NCI-H524 treated with DMSO at 0.1 percent for 48 hours (cell line): ENCODE measurements around the gene LRRN4CL.
"Not testable (repeated sequence)": the region's sequence is repeated elsewhere in the genome, so short reads cannot be mapped to it uniquely, and the experiment has no call there.

Source experiments
- DNase-seq: peaks from one replicate; lab custom pipeline; 2025; lab: John Stamatoyannopoulos, UW

Gene LRRN4CL

DNA sequence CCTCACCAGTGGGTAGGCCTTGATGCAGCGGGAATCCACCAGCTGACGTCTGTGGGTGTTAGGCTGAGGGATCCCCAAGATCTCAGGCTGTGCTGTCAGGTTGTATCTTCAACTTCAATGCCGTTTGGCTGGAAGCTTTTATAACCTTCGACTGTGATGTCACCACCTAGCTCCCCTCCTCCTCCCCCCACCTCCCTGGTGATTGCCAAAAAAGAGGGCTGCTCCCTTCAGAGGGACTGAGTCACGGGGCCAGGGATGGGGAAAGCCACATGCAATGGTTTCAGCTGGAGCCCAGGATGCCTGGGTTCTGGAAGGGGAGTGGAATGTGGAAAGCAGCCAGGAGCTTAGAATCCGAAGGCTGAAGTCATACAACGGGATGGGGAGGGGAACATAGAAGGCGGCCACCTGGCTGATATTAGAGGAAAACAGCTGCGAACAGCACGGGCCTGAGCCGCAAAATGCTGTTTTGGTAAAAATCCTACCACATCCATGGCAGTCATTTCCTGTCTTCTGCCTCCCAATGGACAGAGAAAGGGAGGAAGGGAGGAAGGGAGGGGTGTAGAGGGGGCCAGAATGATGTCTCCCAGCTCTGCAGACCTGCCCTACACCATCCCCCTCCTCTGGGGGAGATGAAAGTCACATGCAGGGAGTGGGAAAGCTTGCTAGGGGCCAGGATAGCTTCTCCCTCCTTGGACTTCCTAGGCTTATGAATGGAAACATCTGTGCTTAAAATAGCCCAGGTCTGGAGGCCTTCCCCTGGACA lies at the start of gene LRRN4CL:
TSS of gene LRRN4CL (minus strand) at position 110 of the 763 bp plus-strand sequence. CDS start 1,022 bp downstream, outside the sequence.
- DNase-seq: no peak

DNA sequence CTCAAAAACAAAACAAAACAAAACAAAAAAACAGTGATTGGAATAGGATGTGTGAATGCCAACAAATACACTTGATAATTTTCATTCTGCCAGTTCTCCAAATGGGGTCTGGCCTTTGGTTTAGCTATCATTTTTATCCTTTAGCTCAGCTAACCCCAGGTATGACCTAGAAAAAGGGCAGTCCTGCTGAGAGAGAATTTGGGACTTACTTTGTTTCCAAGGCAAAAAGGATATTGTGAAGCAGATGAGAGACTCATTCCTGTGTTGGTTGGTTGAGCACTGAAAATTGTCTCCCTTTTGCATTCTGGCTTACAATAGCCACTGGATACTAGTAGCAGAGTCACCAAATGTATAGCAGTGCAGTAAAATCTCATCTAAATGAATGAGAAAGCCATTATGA lies 47.9 kb upstream of the LRRN4CL start:
- DNase-seq: no peak

DNA sequence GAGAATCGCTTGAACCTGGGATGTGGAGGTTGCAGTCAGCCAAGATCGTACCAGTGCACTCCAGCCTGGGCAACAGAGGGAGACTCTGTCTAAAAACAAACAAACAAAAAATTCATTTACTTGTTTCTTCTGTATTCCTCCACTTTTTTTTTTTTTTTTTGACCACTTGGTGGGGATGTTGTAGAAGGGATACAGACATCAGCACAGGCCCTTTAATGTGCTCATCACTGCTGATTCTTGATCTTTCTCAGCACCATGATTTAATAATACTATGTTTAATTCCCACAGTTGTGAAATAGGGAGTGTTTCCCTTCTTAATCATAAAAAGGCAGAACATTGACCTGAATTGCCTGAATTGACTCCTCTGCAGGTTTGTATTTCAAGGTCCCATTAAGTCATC lies 43.5 kb upstream of the LRRN4CL start:
- no peak for DNase-seq

DNA sequence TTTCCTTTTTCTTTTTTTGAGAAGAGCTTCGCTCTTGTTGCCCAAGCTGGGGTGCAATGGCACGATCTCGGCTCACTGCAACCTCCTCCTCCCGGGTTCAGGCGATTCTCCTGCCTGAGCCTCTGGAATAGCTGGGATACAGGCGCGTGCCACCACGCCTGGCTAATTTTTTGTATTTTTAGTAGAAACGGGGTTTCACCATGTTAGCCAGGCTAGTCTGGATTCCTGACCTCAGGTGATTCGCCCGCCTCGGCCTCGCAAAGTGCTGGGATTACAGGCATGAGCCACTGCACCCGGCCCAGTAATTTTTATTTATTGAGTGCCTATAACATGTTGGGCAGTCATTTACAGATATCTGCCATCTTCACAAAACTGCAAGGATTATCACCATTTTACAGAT lies 40.7 kb upstream of the LRRN4CL start:
- not testable (repeated sequence) for DNase-seq

DNA sequence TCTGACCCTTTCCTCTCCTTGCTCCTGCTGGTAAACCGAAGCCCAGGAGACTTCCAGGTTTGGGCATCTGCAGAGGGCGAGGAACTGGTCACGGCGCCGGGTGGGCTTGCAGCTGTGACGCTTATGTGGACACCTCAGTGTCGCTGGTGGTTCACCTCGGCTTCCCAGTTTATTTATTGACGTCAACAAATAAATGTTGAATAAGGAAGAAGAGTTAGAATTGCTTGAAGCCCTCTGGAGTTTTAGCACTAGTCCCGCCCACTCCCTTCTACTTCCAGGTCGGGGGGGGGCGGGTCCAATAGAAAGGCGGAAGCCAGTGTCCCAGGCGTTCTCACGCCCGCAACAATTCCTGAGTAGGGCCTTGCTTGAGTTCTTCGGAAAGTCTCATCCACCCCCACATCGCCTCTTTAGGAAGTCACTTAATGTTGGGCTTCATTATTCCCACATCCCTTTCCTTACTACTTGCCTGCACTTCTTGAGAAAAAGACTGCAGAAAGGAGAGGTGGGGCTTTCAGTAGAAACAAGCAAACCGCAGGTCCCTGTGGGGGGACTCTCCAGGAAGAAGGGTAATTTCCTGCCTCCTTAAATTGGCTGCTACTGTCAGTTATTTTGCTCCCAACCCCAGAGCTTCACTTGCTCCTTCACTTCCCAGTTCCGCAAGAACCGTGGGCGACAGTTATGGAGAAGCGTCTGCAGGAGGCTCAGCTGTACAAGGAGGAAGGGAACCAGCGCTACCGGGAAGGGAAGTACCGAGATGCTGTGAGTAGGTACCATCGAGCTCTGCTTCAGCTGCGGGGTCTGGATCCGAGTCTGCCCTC lies 39.0 kb upstream of the LRRN4CL start, which contains the start of gene TTC9C:
TSS of gene TTC9C (plus strand) at position 316 of the 818 bp plus-strand sequence. CDS start at position 679, 363 bp downstream.
- peak; percentile 63 for DNase-seq

DNA sequence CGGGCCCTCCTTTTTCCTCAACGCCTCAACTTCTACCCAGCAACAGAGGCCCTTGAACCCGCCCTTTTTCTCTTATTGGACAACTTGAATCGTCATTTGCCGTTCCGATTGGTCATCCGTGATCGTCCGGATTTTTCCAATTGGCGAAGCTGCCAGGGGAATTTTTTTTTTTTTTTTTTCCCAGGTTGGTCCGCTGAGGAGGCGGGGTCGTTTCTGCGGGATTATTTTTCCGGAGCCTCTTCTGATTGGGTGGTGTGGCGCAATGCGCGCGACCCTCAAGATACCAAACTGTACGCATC lies 38.5 kb upstream of the LRRN4CL start:
- peak; percentile 81 for DNase-seq

DNA sequence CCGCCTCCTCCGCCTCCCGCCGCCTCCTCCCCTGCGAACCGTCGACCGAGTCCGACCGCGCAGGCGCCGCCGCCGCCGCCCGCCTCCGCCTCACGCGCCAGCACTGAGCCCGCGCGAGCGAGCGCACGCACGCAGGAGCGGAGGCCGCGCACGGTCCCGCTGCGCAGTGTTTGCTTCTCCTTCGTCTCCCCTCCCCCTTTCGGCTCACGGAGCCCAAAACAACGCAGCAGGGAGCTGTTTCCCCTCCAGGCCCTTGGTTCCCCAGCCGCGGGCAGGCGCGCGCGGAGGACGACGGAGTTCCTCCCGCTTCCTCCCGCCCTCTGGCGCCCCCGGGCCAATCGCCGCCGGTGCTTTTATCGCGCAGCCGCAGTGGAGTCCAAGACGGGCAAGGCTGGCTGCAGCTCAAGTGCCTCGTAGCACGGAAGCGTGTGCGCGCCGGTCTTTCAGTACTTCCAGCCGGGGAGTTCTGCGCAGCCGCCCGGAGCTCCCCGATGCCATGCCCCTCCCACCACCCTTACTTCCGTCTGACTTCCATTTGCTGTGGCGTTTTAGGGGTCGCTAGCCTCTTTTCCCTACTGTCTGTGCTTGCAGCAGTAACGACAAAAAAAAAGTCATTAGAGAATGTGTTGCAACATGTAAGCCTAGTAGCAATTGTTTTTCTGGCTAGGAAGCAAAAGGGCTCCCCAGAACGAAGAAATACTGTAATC lies 38.0 kb upstream of the LRRN4CL start, which contains the start of gene HNRNPUL2:
TSS of gene HNRNPUL2 (minus strand) at position 293 of the 707 bp plus-strand sequence. CDS start 301 bp downstream, outside the sequence.
- DNase-seq: peak; percentile 88

DNA sequence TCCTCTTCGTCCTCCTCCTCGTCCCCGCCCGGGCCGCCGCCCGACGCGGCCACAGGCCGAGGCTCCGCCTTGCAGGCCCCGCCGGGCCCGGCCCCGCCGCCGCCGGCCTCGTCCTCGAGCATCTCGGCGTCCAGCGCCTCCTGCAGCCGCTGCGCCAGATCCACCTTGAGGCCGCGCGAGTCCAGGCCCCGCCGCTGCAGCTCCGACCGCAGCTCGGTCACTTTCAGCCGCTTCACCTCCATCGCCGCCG lies 37.5 kb upstream of the LRRN4CL start:
- DNase-seq: no peak

DNA sequence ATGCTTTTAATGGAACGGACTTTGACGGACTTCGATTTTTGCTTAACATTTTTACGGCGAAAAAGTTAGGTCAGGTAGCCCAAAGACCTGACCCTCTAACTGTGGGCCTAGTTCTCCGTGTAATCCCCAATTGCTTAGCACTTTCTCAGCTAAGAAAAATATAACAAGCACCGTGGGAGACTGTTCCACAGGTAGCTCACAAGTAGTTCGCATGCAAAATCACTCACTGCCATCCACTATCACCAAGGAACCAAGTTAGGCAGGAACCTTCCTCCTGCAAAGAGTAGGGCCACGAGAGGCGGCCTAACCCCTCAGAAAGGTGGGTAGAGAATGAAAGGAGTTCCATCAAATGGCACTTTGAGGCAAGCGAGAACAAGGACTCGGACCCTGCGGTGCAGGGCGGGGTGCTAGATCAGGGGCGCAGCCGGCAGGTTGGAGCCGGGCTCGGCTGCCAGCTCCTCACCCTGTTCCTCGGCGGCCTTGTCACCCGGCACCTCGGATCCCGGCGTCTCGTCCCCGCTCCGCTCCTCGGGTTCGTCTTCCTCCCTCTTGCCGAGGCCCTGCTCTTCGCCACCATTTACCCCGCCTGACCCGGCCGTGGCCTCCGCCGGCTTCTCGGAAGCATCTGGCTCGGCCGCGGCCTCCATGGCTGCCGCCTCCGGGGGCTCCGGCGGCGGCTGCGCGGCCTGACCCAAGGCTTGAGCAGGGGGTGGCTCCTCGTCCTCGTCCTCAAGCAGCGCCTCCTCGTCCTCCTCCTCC lies 37.0 kb upstream of the LRRN4CL start:
- no peak for DNase-seq

DNA sequence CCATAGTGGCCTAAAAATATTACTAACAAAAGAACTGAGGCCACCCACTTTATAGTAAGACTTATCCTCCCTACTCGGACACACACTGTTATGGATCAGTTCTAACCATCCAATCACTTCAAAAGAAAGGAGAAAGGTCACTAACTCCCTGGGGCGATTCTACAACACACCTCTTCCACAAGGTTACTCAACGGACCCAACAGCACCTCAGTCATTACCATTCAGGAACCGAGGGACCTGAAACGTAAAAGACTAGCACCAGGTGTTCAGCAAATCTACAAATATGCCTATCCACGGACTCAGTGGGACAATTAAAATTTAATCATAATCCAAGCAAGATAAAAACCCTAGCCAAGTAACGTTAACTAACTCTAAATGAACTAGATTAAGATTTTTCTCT lies 36.3 kb upstream of the LRRN4CL start:
- DNase-seq: no peak

DNA sequence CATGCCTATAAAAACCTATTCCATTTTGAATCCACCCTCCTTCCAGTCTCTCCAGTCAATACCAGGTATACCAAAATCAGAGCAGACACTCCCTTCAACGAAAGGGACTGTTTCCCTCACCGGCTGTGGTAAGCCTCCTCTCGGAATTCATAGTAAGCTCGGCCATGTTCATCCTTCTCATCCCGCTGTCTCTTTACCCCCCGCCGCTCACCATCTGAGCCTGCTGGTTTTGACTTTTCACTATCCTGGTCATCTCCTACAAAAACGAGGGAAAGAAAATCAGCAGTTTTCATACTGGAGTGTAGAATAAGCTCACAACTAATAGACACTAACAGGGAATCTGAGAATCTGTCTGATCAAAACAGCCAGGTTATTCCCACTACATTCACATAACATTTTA lies 34.8 kb upstream of the LRRN4CL start:
- no peak for DNase-seq

DNA sequence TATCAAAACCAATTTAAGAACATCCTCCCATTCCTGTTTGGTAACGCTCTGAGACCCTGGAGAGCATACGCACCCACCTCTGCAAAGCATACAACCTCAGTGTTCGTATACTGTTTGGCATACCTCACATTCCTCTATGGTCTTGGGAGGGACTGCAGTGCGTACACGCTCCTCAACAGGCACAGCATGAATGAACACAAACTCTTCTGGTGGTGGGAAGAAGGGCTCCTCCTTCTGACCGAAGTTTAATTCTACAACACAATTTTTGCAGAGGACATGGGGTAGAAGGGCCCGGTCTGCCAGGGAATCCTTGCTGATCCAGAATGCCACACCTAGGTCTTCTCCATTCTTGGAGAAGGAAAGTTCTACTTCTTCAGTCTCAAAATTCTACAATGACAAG lies 32.7 kb upstream of the LRRN4CL start:
- no peak for DNase-seq

DNA sequence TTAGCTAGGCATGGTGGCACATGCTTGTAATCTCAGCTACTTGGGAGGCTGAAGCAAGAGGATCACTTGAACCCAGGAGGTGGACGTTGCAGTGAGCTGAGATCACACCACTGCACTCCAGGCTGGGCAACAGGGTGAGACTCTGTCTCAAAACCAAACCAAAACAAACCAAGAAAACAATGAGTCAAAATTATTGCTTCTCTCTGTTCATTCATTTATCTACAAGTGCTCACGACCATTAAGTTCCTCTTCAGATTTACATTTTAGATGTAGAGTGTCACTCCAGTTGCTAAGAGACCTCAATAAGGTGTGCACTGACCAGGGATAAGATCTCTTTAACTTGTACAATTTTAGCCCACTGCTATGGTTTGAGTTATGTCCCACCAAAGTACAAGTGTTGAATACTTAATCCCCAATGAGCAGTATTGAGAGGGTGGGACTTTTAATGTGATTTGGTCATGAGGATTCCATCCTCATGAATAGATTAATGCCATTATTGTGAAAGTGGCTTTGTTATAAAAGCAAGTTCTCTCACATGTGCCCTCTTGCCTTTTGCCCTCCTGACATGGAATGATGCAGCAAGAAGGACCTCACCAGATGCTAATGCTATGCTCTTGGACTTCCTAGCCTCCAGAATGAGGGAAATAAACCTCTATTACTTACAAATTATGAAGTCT lies 30.1 kb upstream of the LRRN4CL start:
- no peak for DNase-seq

DNA sequence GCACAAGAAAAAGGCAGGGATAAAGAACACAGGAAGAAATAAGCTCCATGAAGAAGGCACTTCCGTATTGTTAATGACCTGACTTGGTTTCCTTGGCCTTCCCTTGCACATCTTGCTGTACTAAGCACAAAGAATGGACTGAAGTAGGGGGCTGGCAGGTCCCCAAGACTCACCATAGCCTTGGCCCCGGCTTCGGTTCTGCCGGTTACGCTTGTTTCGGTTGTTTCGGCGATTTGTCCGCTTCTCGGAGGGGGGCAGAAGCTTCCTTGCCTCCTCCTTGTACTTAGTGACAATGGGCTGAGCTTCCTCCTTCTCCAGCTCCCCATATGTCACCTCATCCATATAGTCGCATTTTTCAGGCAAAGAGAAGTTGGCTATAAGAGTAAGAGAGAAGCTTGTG lies 27.5 kb upstream of the LRRN4CL start:
- no peak for DNase-seq

DNA sequence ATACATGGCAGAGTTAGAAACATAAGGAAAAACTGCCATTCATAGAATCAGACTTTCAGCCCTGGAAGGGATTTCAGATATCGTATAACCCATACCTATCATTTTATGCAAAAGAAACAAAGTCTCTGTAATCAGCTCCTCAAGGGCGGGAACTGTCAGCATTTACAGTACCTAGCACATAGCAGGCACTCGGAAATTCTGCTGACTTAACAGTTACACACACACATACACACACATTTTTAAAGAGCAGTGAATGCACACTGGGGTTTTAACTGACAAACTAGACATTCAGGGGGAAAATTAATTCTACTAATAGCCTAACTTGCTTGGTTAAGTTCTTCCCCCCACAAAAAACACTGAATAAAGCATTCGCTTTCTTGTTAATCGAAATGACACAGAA lies 26.9 kb upstream of the LRRN4CL start:
- no peak for DNase-seq

DNA sequence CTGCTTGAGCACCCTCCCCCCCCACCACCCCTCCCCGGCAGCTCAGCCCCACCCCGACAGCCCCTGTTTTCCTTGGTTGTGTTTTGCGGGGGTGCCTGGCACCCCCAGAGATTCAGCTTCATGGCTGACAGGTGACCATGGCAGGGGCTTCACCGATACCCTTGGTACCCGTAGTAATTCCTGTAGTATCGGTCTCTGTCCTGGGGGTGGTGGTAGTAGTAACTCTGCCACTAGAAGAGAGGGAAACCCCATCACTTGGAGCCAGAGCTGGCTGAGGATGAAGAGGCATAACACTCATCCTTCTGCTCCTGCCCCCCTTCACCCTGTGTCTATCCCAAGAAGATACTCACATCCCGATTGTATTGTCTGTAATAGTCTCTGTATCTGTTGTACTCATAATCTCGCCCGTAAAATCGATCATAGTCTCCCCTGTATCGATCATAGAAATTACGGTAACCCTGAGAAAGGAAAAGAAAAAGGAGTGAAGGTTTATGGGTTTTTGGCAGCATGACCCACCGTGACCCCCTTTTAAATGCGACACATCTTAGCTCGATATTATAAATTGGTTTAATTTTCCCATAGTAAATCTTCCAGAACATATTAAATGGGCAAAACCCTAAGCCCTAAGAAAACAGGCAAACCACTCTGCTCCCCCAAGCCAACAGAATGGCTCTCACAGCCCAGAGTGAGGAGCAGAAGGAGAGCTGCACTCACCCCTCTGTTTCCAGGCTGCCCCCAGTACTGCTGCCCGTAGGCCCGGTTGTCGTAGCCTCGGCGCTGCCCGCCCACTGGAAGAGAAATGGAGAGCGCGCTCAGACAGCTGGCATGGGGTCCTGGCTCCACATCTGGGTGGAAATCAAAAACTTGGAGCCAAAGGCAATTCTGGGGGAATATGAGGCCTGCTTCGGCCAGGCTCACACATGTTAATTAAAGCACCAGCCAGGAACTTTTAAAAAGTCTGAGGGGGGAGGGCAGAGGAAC lies 26.1 kb upstream of the LRRN4CL start:
- DNase-seq: no peak

DNA sequence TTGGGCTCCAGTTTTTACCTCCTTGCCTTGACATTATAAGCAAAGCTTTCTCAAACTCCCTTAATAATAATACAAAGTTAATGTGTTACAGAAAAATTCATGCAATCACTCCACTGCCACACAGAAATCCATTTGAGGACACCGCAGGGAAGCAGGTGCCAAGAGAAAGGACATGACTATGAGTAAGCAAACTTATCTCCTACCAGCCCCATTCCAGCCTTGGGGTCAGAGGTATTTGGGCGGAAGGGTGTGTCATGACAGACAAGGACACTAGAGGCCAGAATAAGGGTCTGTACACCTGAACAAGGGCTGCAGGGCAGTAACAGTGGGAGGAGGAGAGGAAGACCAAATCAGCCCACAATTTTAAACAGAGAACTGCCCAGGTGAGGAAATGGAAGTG lies 24.0 kb upstream of the LRRN4CL start:
- no peak for DNase-seq

DNA sequence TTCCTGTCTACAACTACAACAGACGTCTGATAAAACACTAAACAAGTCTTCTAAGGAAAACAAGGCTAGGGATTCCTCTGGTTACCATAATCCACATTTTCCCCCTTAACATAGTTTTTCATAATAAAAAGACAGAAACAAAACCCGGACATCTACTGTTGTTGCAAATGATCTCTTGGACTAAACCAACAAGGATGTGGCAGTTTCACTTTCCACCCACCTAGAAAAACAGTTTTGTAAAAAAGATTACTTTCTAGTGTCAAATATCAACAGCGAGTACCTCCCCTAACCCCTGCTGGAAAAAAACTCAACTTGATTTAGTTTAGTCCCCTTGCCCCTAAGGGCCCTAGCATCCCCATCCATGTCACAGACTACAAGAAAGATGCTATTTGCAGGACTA lies 23.5 kb upstream of the LRRN4CL start:
- no peak for DNase-seq

DNA sequence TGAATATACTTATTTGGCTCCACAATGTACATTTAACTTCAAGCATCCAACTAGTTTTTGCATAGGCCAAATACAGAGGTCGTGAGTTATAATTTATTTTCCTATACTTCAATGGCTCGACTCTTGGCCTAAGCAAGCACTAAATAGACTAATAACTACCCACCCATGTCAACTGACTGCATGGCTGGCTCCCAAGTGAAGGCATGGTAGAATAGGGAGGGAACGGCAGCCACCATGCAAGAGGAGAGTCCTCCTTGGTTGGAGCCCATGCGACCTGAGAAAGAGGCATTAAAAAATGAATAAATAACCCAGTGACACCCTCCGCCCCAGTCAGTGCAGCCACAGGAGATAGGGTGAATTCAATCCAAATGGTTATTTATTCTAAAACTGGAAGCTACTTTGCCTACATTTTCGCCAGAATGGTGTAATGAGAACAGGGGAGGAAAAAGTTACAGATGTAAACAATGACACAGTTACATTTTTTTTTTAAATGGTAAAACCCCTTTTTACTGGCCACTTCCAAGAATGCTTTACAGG lies 23.0 kb upstream of the LRRN4CL start:
- no peak for DNase-seq

DNA sequence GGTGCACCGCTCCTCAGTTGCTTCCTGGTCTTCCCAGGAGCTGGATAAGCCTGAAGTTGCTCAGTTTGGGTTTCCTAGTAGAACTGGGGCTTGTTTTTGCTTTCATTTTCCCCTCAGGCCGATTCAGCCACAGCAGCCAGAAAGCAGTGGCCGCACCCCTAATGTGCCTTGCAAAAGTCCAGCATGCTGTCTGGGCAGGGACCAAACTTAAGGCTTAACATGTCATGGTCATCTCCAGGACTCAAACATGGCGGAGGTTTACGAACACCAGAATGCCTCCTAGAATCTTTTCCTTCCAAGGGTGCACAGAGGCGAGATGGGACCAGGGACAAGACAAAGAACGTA lies 20.6 kb upstream of the LRRN4CL start:
- no peak for DNase-seq
